T-helper 1 cell treated with Interleukin-12 subunit alpha and Interleukin-12 subunit beta and Interleukin-4 antibody, amounts not matched to agents 30 μg/mL and 1 μg/mL, for 36 hours (primary cell): ENCODE results near the gene KLC3.
"Not testable (repeated sequence)": the region's sequence is repeated elsewhere in the genome, so short reads cannot be mapped to it uniquely, and the experiment has no call there.

Experiments used
- H3K27ac Mint-ChIP-seq: one replicate; pipeline ENCODE4 v1.8.0; 2021; ENCODE audit warnings: mild to moderate bottlenecking, mixed read lengths
- H3K27me3 Mint-ChIP-seq: one replicate; pipeline ENCODE4 v1.8.0; 2021; ENCODE audit warnings: low read depth, mixed read lengths
- H3K36me3 Mint-ChIP-seq: one replicate; pipeline ENCODE4 v1.8.0; 2021; ENCODE audit warnings: low read depth, mixed read lengths
- H3K4me1 Mint-ChIP-seq: one replicate; pipeline ENCODE4 v1.8.0; 2021; ENCODE audit warnings: low read depth, mixed read lengths
- H3K4me3 Mint-ChIP-seq: one replicate; pipeline ENCODE4 v1.8.0; 2021; ENCODE audit warnings: mild to moderate bottlenecking, moderate library complexity, mixed read lengths
- H3K9me3 Mint-ChIP-seq: one replicate; pipeline ENCODE4 v1.8.0; 2021; ENCODE audit warnings: mixed read lengths

Gene KLC3

GRCh38 chr19:45327404-45328143 lies 13.0 kb upstream of the KLC3 start:
- no peaks in the 10 kb centered on the region for H3K4me1 Mint-ChIP-seq
- H3K27ac Mint-ChIP-seq = no peak overlapping the region
- no peaks in the 10 kb centered on the region for H3K36me3 Mint-ChIP-seq
- H3K4me3 Mint-ChIP-seq = no peak overlapping the region
- no peaks in the 10 kb centered on the region for H3K9me3 Mint-ChIP-seq
- peaks cover 19% of the 10 kb centered on the region for H3K27me3 Mint-ChIP-seq

- H3K4me1 Mint-ChIP-seq = no peaks in the 10 kb centered on the region
- no peaks in the 10 kb centered on the region for H3K36me3 Mint-ChIP-seq
- H3K9me3 Mint-ChIP-seq = no peaks in the 10 kb centered on the region
- H3K4me3 Mint-ChIP-seq = no peak overlapping the region
- H3K27me3 Mint-ChIP-seq = no peaks in the 10 kb centered on the region
- H3K27ac Mint-ChIP-seq = no peak overlapping the region
Measured at GRCh38 chr19:45331411-45331810, 9.1 kb upstream of the KLC3 start.

GRCh38 chr19:45333609-45334303 lies 6.8 kb upstream of the KLC3 start:
- H3K4me1 Mint-ChIP-seq = peaks cover 2% of the 10 kb centered on the region
- no peak overlapping the region for H3K27ac Mint-ChIP-seq
- no peaks in the 10 kb centered on the region for H3K36me3 Mint-ChIP-seq
- H3K9me3 Mint-ChIP-seq = no peaks in the 10 kb centered on the region
- peaks cover 4% of the 10 kb centered on the region for H3K27me3 Mint-ChIP-seq
- no peak overlapping the region for H3K4me3 Mint-ChIP-seq

GRCh38 chr19:45334881-45335280 lies 5.7 kb upstream of the KLC3 start:
- not testable (repeated sequence) for H3K9me3 Mint-ChIP-seq, H3K36me3 Mint-ChIP-seq, H3K27ac Mint-ChIP-seq, H3K4me1 Mint-ChIP-seq, H3K27me3 Mint-ChIP-seq, H3K4me3 Mint-ChIP-seq

- no peaks in the 10 kb centered on the region for H3K36me3 Mint-ChIP-seq
- peaks cover 9% of the 10 kb centered on the region for H3K27me3 Mint-ChIP-seq
- H3K4me1 Mint-ChIP-seq = peaks cover 5% of the 10 kb centered on the region
- no peak overlapping the region for H3K27ac Mint-ChIP-seq
- H3K4me3 Mint-ChIP-seq = no peak overlapping the region
- H3K9me3 Mint-ChIP-seq = no peaks in the 10 kb centered on the region
Measured at GRCh38 chr19:45336696-45337251, 3.8 kb upstream of the KLC3 start.

GRCh38 chr19:45339629-45340028 lies 921 bp upstream of the KLC3 start:
- Mint-ChIP-seq H3K36me3 (no peaks in the 10 kb centered on the region), H3K27ac (no peak overlapping the region), H3K4me1 (peaks cover 5% of the 10 kb centered on the region), H3K9me3 (no peaks in the 10 kb centered on the region), H3K27me3 (peaks cover 9% of the 10 kb centered on the region), H3K4me3 (peak overlapping the region; percentile 70)

- no peaks in the 10 kb centered on the region for H3K9me3 Mint-ChIP-seq
- H3K27me3 Mint-ChIP-seq = peaks cover 9% of the 10 kb centered on the region
- no peak overlapping the region for H3K27ac Mint-ChIP-seq
- no peaks in the 10 kb centered on the region for H3K36me3 Mint-ChIP-seq
- peaks cover 5% of the 10 kb centered on the region for H3K4me1 Mint-ChIP-seq
- no peak overlapping the region for H3K4me3 Mint-ChIP-seq
Measured at GRCh38 chr19:45340899-45341453, 426 bp downstream of the KLC3 start.

- H3K4me1 Mint-ChIP-seq = peaks cover 5% of the 10 kb centered on the region
- peaks cover 5% of the 10 kb centered on the region for H3K27me3 Mint-ChIP-seq
- H3K27ac Mint-ChIP-seq = no peak overlapping the region
- no peaks in the 10 kb centered on the region for H3K36me3 Mint-ChIP-seq
- H3K9me3 Mint-ChIP-seq = no peaks in the 10 kb centered on the region
- no peak overlapping the region for H3K4me3 Mint-ChIP-seq
Measured at GRCh38 chr19:45342911-45343310, 2.4 kb downstream of the KLC3 start.

GRCh38 chr19:45344621-45345505 lies 4.3 kb downstream of the KLC3 start:
- peaks cover 3% of the 10 kb centered on the region for H3K4me1 Mint-ChIP-seq
- H3K9me3 Mint-ChIP-seq = no peaks in the 10 kb centered on the region
- H3K27me3 Mint-ChIP-seq = peaks cover 5% of the 10 kb centered on the region
- no peak overlapping the region for H3K4me3 Mint-ChIP-seq
- H3K27ac Mint-ChIP-seq = no peak overlapping the region
- H3K36me3 Mint-ChIP-seq = no peaks in the 10 kb centered on the region

- H3K4me3 Mint-ChIP-seq = no peak overlapping the region
- no peaks in the 10 kb centered on the region for H3K36me3 Mint-ChIP-seq
- H3K27ac Mint-ChIP-seq = no peak overlapping the region
- H3K9me3 Mint-ChIP-seq = no peaks in the 10 kb centered on the region
- H3K4me1 Mint-ChIP-seq = no peaks in the 10 kb centered on the region
- H3K27me3 Mint-ChIP-seq = no peaks in the 10 kb centered on the region
Measured at GRCh38 chr19:45345506-45345860, 4.9 kb downstream of the KLC3 start.

- no peaks in the 10 kb centered on the region for H3K27me3 Mint-ChIP-seq
- H3K36me3 Mint-ChIP-seq = no peaks in the 10 kb centered on the region
- no peaks in the 10 kb centered on the region for H3K9me3 Mint-ChIP-seq
- H3K4me3 Mint-ChIP-seq = no peak overlapping the region
- H3K4me1 Mint-ChIP-seq = peaks cover 3% of the 10 kb centered on the region
- H3K27ac Mint-ChIP-seq = no peak overlapping the region
Measured at GRCh38 chr19:45346449-45346848, 5.9 kb downstream of the KLC3 start.

- Mint-ChIP-seq H3K36me3 (no peaks in the 10 kb centered on the region), H3K4me3 (no peak overlapping the region), H3K27ac (no peak overlapping the region), H3K9me3 (no peaks in the 10 kb centered on the region), H3K4me1 (peaks cover 3% of the 10 kb centered on the region), H3K27me3 (no peaks in the 10 kb centered on the region)
Measured at GRCh38 chr19:45347570-45348366, 7.2 kb downstream of the KLC3 start.

- H3K27me3 Mint-ChIP-seq = no peaks in the 10 kb centered on the region
- no peak overlapping the region for H3K27ac Mint-ChIP-seq
- no peaks in the 10 kb centered on the region for H3K9me3 Mint-ChIP-seq
- peaks cover 3% of the 10 kb centered on the region for H3K36me3 Mint-ChIP-seq
- peaks cover 3% of the 10 kb centered on the region for H3K4me1 Mint-ChIP-seq
- no peak overlapping the region for H3K4me3 Mint-ChIP-seq
Measured at GRCh38 chr19:45348367-45349125, 8.0 kb downstream of the KLC3 start.
